ENCODE data around the gene SCRN1.

GRCh38 chr7:29914180-29914579, 75.4 kb downstream of the SCRN1 start:
- TF ChIP-seq CTCF (IDR thresholded peaks at IDR 0.05) (no peak), ZFX (IDR thresholded peaks at IDR 0.05; ENCODE audit: borderline replicate concordance) (no peak)
